ENCODE measurements around the gene OSBPL2. TPM values are rescaled to one million over a fixed set of nuclear protein-coding genes. Genes with fewer than 3 reads are reported as not detected.
A peak's percentile ranks its signal among the peaks of the same experiment; 100 is the strongest.

The OSBPL2 gene
- total RNA-seq, 1 experiment from 2014 or later = 24.0 TPM

DNA sequence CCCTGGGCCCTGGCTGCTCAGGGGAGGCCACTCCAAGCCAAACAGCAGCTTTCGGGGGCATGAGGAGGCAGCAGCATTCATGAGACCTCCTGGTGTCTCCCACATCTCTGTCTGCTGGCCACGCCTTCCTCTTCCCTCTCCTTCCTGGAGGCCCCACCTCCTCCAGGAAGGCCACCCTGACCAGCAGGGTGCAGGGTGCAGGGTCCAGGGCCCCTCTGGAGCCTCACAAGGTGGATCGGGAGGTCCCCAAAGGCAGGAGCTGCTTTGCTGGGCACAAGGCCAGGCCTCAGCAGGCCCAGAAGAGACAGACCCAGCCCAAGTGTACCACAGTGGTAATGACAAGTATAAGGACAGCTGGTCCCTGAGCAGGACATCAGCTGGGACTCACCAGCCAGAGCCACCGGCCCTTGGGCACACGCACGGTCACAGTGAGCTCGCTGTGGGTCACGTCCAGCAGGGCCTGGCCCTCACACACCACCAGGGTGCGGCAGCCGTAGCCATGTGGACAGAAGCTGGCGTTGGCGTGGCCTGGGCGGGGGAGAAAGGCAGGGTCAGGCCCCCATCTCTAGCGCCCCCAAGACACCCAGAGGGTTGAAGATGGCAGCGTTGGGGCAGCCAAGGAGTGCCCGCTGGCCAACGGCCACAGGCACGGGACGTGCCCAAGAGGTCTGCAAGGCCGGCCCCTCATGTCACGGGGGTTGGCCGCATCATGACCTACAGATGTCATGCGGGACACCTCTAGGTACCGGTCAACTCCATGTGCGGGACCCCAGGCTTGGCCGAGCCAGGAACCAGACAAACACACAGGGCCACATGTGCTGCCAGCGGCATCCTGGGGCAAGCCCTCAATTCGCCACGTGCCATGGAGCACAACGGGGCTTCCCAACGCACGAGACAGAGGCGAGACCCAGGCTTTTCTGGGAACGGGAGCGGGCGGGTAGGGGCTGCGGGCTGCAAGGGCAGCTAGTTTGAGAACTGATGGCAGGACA, 91.4 kb downstream of the OSBPL2 start:
- in situ Hi-C loops (cut with HindIII; ENCODE audit: low pct_unique_long_range_greater_than_20kb, low sequenced_read_pairs) = no loop called here
- DNase-seq (ENCODE audit: low read depth, low spot score) = no peak

DNA sequence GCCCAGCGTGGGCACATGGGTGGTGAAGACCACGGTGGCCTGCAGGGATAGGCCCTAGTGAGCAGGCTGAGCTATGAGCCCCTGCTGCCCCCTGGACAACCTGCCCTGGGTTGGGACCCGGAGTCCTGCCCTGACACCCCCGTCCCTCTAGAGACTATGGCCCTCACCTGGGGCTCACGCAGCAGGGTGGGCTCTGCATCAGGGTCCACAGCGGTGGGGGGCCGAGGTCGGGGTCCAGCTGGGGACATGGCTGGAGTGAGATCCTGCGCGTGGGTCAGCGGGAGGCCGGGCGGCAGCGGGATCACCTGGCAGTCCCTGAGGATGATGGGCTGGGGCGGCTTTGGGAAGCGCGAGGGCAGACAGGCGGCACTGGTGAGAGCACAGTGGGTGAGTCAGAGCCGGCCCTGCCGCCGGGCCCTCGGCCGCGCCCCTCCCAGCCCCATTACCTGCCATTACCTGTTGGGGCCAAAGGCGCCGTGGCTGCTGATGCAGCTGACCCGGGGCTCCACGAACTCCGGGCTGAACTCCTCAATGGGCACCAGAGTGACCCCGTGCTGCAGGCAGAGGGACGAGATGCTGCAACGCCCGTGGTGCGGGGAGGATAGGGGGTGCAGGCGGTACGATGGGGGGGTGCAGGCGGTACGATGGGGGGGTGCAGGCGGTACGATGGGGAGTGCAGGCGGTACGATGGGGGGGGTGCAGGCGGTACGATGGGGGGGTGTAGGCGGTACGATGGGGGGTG, 92.4 kb downstream of the OSBPL2 start:
- in situ Hi-C loops (cut with HindIII; ENCODE audit: low pct_unique_long_range_greater_than_20kb, low sequenced_read_pairs) = no loop called here
- DNase-seq (ENCODE audit: low read depth, low spot score) = no peak

DNA sequence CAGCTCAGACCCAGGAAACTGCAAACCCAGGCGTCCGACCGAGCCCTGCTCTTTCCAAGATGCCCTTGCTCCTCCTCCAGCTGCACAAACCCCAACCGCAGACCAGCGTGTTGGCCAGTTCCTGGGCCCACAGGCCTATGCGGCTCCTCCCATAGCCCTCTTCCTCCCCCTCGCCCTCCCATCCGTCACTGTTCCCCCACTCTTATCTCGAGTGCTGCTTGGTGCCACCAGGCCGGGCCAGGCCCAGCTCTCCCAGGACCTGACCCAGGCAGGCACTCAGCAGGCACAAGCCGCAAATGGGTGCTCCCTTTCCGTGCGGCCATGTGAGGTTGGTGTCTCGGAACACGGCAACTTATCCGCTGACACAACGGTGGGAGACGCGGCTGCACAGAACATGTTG, 93.0 kb downstream of the OSBPL2 start:
- in situ Hi-C loops (cut with HindIII; ENCODE audit: low pct_unique_long_range_greater_than_20kb, low sequenced_read_pairs) = no loop called here

DNA sequence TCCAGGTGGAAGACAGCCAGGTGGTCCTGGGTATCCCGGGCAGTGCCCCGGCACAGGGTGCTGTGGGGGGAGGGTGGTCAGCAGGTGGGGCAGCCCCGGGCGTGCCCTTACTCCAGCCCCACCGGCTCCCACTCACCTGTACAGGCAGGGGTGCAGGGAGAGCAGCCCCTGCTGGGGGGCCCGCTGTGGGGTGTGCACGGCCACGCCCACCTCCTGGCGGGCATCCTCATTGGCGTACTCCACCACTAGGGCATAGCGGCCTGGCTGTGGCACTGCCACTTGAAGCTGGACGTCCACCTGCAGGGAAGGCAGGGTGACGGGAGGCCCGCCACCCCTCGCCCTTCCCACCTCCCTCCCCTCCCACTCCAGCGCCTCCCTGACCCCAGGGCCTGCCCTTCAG, 94.1 kb downstream of the OSBPL2 start:
- in situ Hi-C loops (cut with HindIII; ENCODE audit: low pct_unique_long_range_greater_than_20kb, low sequenced_read_pairs) = no loop called here
- DNase-seq (ENCODE audit: low read depth, low spot score) = no peak

More for the DNA sequence above, 93.0 kb downstream of the OSBPL2 start:
- no peak for DNase-seq (ENCODE audit: low read depth, low spot score)

DNA sequence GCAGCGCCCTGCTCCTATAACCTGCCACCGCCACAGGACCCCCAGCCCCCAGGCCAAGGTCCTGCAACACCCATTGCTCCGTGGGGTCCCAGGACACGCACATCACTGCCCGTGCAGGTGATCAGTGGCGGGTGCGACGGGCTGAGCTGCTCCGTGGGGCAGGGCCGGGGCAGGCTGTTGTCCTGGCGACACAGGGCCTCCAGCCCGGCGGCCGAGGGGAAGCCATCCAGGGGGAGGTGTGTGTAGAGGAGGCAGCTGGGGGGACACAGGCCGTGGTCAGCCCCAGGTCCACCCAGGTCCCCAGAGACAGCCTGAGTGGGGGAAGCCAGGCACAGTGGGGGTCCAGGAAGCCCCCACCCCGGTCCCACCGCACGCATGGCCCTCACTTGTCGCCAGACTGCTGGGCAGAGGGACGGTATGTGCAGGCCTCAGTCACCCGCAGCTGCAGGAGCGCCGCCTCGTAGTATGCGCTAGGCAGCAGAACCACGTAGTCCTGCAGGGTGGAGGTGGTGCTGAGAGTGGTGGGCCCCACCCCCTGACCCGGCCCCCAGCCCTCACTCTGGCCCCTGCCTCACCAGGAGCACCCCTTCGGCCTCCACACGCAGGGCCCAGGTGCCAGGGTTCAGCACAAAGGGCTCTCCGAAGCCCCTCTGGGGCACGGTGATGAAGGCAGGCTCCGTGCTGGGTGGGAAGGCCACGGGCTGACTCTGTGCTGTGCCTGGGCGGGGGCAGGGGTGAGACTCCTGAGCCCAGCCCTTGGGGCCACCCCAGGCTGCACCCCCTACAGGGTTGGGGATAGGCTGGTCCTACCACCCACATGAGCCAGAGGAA, 94.9 kb downstream of the OSBPL2 start:
- DNase-seq (ENCODE audit: low read depth, low spot score) = no peak
- in situ Hi-C loops (cut with HindIII; ENCODE audit: low pct_unique_long_range_greater_than_20kb, low sequenced_read_pairs) = no loop called here

DNA sequence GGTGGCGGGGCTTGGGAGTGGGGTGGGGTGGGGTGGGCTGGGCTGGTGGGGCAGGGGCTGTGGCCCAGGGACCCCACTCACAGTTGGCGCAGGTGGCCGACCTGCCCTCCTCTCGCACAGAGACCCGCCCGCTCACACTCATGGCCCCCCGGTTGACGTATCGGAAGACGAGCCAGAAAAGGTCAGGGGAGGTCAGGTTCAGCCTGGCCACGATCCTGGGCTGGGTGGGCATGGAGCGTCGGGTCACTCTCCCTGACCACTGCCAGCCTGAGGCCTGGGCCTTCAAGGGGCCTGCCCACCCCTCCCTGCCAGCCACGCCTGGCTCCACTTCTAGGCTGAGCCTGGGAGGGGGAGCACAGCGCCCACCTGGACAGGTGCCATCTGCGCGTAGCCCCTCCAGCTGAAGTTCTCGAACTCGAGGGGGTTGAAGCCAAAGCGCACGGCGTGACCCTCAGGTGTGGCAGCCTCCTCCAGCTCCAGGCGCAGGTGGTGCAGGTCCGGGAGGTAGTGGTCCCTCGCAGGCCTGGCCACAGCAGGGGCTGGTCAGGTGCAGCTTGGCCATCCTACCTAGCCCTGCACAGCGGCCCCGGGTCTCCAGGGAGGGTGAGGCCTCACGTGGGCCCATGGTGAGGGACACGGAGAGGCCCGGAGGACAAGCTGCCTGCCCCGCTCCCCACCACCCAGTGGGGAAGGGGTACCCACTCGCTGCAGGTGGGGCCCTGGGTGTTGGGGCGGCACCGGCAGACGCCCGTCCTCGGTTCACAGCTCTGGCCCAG, 95.7 kb downstream of the OSBPL2 start:
- no peak for DNase-seq (ENCODE audit: low read depth, low spot score)
- in situ Hi-C loops (cut with HindIII; ENCODE audit: low pct_unique_long_range_greater_than_20kb, low sequenced_read_pairs) = no loop called here

DNA sequence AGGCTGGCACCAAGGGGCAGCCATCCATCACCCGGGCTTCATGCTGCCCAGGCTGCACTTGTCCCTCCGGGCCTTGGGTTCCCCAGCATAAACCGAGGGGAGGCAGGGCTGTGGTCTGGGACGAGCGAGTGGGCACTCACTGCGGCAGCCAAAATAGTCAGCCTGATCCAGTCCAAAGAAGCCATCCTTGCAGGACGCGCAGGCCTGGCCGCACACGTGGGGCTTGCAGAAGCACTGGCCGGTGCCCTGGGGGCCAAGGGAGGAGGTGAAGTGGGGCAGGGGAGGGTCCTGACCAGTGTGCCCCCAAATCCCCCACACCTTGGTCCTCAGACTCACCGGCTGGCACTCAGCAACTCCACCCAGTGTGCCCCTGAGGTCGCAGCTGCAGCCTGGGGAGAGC, 96.6 kb downstream of the OSBPL2 start:
- DNase-seq (ENCODE audit: low read depth, low spot score) = no peak
- in situ Hi-C loops (cut with HindIII; ENCODE audit: low pct_unique_long_range_greater_than_20kb, low sequenced_read_pairs) = no loop called here

DNA sequence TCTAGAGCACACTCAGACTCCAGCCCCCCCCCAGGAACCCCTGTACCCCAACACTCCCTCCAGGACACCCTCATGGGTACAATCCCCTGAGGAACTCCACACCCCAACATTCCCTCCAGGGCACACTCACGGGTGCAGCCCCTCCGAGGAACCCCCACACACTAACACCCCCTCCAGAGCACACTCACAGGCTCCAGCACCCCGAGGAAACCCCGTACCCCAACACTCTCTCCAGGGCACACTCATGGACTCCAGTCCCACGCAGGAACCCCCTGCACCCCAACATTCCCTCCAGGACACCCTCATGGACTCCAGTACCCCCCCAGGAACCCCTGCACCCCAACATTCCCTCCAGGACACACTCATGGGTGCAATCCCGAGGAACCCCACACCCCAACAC, 97.2 kb downstream of the OSBPL2 start:
- no peak for DNase-seq (ENCODE audit: low read depth, low spot score)
- in situ Hi-C loops (cut with HindIII; ENCODE audit: low pct_unique_long_range_greater_than_20kb, low sequenced_read_pairs) = no loop called here

DNA sequence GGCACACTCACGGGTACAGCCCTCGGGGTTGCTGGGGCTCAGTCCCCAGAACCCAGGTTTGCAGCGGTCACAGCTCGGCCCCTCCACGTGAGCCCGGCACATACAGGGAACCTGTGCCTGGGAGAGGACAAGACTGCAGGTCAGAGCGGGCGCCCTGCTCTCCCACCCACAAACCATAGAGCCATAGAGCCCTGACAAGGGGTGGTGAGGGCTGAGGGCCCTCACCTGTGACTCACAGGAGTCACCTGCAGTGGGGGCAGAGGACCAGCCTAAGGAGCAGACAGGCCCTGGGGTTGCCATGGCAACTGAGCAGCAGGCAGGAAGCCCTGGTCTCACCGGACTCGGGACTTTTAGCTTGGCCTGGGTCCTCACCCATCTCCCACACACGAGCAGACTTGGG, 98.0 kb downstream of the OSBPL2 start:
- no peak for DNase-seq (ENCODE audit: low read depth, low spot score)
- in situ Hi-C loops (cut with HindIII; ENCODE audit: low pct_unique_long_range_greater_than_20kb, low sequenced_read_pairs) = no loop called here

DNA sequence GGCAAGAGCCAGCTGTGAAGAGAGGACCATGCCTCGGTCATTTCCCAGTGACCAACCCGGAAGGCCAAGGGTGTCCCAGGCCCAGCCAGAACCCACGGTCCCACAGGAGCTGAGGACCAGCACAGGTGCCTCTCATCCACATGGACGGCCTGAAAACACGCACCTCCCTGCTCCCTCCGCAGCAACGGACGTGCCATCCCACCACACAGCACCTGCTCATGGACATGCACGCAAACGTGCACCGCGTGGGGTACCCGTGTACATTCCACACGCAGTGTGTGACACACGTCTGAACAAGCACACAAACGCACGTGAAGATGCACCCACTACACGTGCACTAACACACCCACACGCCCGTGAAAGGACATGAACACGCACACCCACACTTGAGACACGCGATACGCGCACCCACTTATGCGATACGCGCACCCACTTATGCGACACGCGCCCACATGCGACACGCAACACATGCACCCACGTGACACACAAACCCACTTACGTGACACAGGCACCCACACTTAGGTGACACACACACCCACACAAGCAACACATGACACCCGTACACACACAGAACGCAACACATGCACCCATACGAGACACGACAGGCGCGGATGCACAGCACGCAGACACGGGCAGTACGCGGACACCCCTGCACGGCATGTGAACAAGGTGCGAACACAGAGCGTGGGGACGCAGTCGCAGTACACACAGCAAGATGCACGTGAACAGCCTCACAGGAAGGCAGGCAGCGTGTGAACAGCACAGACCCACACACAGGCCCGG, 98.6 kb downstream of the OSBPL2 start:
- no peak for DNase-seq (ENCODE audit: low read depth, low spot score)
- in situ Hi-C loops (cut with HindIII; ENCODE audit: low pct_unique_long_range_greater_than_20kb, low sequenced_read_pairs) = no loop called here

DNA sequence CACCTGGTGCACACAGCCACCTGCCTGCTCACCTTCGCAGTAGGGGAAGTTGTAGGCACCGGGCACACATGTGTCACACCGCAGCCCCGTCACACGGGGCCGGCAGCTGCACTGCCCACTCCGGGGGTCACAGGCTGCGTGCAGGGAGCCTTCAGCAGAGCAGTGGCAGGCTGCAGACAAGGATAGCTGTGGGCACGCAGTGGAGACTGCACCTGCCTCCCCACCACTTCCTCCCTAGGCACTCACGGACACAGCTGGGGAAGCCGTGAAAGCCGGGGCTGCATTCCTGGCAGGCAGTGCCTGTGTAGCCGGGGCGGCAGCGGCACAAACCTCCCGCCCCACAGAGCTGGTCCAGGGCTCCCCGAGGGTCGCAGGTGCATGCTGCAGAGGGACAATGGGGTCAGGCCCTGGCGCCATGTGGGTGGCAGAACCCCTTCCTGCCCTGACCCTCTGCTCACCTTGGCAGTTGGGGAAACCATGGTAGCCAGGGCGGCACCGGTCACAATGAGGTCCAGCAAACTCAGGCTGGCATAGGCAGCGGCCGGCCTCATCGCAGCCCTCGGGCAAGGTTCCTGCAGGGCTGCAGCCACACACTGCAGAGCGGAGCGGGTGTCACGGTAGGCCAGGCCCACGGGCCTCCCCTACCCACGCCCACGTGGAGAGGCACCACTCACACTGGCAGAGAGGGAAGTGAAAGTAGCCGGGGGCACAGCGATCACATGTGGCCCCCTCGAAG, 99.4 kb downstream of the OSBPL2 start:
- in situ Hi-C loops (cut with HindIII; ENCODE audit: low pct_unique_long_range_greater_than_20kb, low sequenced_read_pairs) = no loop called here
- no peak for DNase-seq (ENCODE audit: low read depth, low spot score)

DNA sequence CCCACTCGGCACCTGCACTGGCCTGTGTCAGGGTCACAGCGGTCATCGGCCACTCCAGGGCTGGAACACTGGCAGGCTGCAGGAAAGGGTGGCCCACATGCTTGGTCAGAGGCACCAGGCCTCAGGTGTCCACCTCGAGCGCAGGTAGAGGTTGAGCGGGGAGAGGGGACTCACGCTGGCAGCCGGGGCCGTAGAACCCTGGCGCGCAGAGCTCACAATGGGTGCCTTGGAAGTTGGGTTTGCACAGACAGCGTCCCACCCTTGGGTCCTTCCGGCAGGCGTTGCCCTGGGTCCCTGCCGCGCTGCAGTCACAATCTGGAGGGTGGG, 99.9 kb downstream of the OSBPL2 start:
- in situ Hi-C loops (cut with HindIII; ENCODE audit: low pct_unique_long_range_greater_than_20kb, low sequenced_read_pairs) = no loop called here

DNA sequence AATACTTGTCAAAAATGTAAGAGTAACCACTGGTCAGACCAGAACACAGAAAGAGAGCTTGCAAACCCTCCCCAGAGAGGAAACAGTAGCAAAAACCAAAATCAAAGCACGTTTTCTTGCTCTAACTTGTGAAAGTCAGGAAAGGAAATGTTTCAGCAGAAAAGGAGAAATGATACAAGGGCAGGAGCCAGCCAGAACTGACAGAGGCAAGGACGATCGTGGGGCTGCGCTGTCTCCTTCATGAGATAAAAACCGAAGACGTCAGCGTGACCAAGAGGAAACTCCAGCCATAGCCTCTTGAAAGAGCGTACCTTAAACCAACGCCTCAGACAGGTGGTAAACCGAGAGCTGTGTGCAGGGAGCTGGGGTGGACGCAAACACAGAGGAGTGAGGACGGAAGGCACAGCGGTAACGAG, 101.3 kb downstream of the OSBPL2 start:
- no peak for DNase-seq (ENCODE audit: low read depth, low spot score)
- in situ Hi-C loops (cut with HindIII; ENCODE audit: low pct_unique_long_range_greater_than_20kb, low sequenced_read_pairs) = no loop called here

More for the DNA sequence above, 99.9 kb downstream of the OSBPL2 start:
- no peak for DNase-seq (ENCODE audit: low read depth, low spot score)

DNA sequence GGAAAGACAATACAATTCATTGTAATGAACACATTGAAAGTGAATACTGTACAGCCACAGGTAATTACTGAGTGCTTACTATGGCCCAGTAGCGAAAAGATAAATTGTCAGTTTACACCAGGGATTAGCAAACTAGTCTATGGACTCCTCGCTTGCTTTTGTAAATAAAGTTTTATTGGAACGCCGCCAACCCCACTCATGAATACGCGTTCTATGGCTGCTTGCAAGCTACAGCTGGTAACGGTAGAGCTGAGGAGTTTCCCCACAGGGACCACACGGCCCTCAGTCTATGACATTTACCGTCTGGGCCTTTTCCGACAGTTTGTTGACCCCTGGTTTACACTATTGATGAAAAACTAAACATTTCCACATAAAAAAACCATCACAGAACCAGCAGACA, 104.6 kb downstream of the OSBPL2 start:
- in situ Hi-C loops (cut with HindIII; ENCODE audit: low pct_unique_long_range_greater_than_20kb, low sequenced_read_pairs) = no loop called here
- peak; percentile 15 for DNase-seq (ENCODE audit: low read depth, low spot score)

DNA sequence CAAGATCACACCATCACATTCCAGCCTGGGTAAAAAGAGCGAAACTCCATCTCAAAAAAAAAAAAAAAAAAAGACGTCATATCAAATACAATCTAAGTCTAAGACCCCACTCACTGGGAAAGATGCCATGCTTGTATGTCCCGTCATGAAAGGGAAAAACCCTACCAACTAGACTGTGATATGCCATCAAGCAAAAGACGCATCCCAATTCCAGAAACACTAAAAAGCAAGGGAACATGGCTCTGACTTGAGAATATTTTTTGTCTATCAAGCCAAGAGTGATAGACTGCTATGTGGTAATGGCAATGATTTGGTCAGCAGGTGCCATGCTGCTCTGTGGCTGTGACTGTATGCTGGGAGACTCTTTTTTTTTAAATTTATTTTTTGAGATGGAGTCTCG, 105.8 kb downstream of the OSBPL2 start:
- in situ Hi-C loops (cut with HindIII; ENCODE audit: low pct_unique_long_range_greater_than_20kb, low sequenced_read_pairs) = no loop called here
- no peak for DNase-seq (ENCODE audit: low read depth, low spot score)

DNA sequence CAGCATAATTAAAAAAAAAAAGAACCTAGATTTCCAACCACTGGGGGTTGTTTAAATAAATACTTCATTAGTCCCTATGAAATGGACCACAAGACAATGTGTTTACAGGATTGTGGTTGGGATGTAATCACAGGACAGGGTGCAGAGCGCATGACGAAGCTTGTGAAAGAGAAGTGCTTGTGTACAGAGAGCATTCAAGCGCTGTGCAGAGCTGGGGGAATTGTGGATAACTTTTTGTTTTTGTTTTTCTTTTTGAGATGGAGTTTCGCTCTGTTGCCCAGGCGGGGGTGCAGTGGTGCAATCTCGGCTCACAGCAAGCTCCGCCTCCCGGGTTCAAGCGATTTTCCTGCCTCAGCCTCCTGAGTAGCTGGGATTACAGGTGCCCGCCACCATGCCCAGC, 106.5 kb downstream of the OSBPL2 start:
- in situ Hi-C loops (cut with HindIII; ENCODE audit: low pct_unique_long_range_greater_than_20kb, low sequenced_read_pairs) = no loop called here
- DNase-seq (ENCODE audit: low read depth, low spot score) = peak; percentile 82
